Measurements from ENCODE around the gene TAGLN2.
A peak's percentile ranks its signal among the peaks of the same experiment; 100 is the strongest.

The TAGLN2 gene

GRCh38 chr1:159927849-159928431 is 2.6 kb upstream of the TAGLN2 start:
- H3K4me1 ChIP-seq (ENCODE audit: control insufficient read depth, insufficient read depth, low read length, poor library complexity, severe bottlenecking) = peaks cover 9% of the 10 kb centered on the region
- no peak overlapping the region for H3K27ac ChIP-seq (ENCODE audit: low read depth, low read length, severe bottlenecking)
- WGBS, 2 experiments (ENCODE audit: insufficient coverage in 2 of 2) = 80 to 83% methylated on average over 11 of the region's 13 CpGs
- H3K4me3 ChIP-seq (ENCODE audit: extremely low read depth, insufficient read depth, low read length, poor library complexity, severe bottlenecking) = no peak overlapping the region
- peaks cover 2% of the 10 kb centered on the region for H3K36me3 ChIP-seq (ENCODE audit: control insufficient read depth, insufficient read depth, low read length)
- H3K9me3 ChIP-seq (ENCODE audit: control insufficient read depth, low read length) = no peaks in the 10 kb centered on the region

GRCh38 chr1:159927211-159927848 is 2.0 kb upstream of the TAGLN2 start:
- 89 to 91% methylated on average over 16 of the region's 16 CpGs for WGBS, 2 experiments (ENCODE audit: insufficient coverage in 2 of 2)
- Histone ChIP-seq H3K9me3 (ENCODE audit: control insufficient read depth, low read length) (no peaks in the 10 kb centered on the region), H3K36me3 (ENCODE audit: control insufficient read depth, insufficient read depth, low read length) (peaks cover 8% of the 10 kb centered on the region), H3K4me1 (ENCODE audit: control insufficient read depth, insufficient read depth, low read length, poor library complexity, severe bottlenecking) (peaks cover 15% of the 10 kb centered on the region), H3K27ac (ENCODE audit: low read depth, low read length, severe bottlenecking) (no peak overlapping the region), H3K4me3 (ENCODE audit: extremely low read depth, insufficient read depth, low read length, poor library complexity, severe bottlenecking) (no peak overlapping the region)

GRCh38 chr1:159925719-159926078 is 392 bp upstream of the TAGLN2 start:
- Histone ChIP-seq H3K27ac (ENCODE audit: low read depth, low read length, severe bottlenecking) (peak overlapping the region; percentile 98), H3K9me3 (ENCODE audit: control insufficient read depth, low read length) (no peaks in the 10 kb centered on the region), H3K36me3 (ENCODE audit: control insufficient read depth, insufficient read depth, low read length) (peaks cover 23% of the 10 kb centered on the region), H3K4me3 (ENCODE audit: extremely low read depth, insufficient read depth, low read length, poor library complexity, severe bottlenecking) (peak overlapping the region; percentile 76), H3K4me1 (ENCODE audit: control insufficient read depth, insufficient read depth, low read length, poor library complexity, severe bottlenecking) (peaks cover 28% of the 10 kb centered on the region)
- WGBS, 2 experiments (ENCODE audit: insufficient coverage in 2 of 2) = 7 to 16% methylated on average over 6 to 7 of the region's 7 CpGs

GRCh38 chr1:159924025-159924790 is 1.1 kb downstream of the TAGLN2 start:
- H3K4me3 ChIP-seq (ENCODE audit: extremely low read depth, insufficient read depth, low read length, poor library complexity, severe bottlenecking) = peak overlapping the region; percentile 76
- H3K36me3 ChIP-seq (ENCODE audit: control insufficient read depth, insufficient read depth, low read length) = peaks cover 38% of the 10 kb centered on the region
- H3K27ac ChIP-seq (ENCODE audit: low read depth, low read length, severe bottlenecking) = peak overlapping the region; percentile 98
- H3K9me3 ChIP-seq (ENCODE audit: control insufficient read depth, low read length) = no peaks in the 10 kb centered on the region
- peaks cover 39% of the 10 kb centered on the region for H3K4me1 ChIP-seq (ENCODE audit: control insufficient read depth, insufficient read depth, low read length, poor library complexity, severe bottlenecking)
- WGBS, 2 experiments (ENCODE audit: insufficient coverage in 2 of 2) = 5 to 8% methylated on average over 17 to 25 of the region's 31 CpGs

GRCh38 chr1:159923203-159924024 is 1.9 kb downstream of the TAGLN2 start:
- Histone ChIP-seq H3K36me3 (ENCODE audit: control insufficient read depth, insufficient read depth, low read length) (peaks cover 46% of the 10 kb centered on the region), H3K4me3 (ENCODE audit: extremely low read depth, insufficient read depth, low read length, poor library complexity, severe bottlenecking) (peak overlapping the region; percentile 76), H3K4me1 (ENCODE audit: control insufficient read depth, insufficient read depth, low read length, poor library complexity, severe bottlenecking) (peaks cover 46% of the 10 kb centered on the region), H3K27ac (ENCODE audit: low read depth, low read length, severe bottlenecking) (peak overlapping the region; percentile 98), H3K9me3 (ENCODE audit: control insufficient read depth, low read length) (no peaks in the 10 kb centered on the region)
- WGBS, 2 experiments (ENCODE audit: insufficient coverage in 2 of 2) = 20 to 21% methylated on average over 12 to 13 of the region's 20 CpGs

GRCh38 chr1:159922511-159923202 is 2.6 kb downstream of the TAGLN2 start:
- Histone ChIP-seq H3K9me3 (ENCODE audit: control insufficient read depth, low read length) (no peaks in the 10 kb centered on the region), H3K4me1 (ENCODE audit: control insufficient read depth, insufficient read depth, low read length, poor library complexity, severe bottlenecking) (peaks cover 53% of the 10 kb centered on the region), H3K27ac (ENCODE audit: low read depth, low read length, severe bottlenecking) (peak overlapping the region; percentile 98), H3K36me3 (ENCODE audit: control insufficient read depth, insufficient read depth, low read length) (peaks cover 52% of the 10 kb centered on the region), H3K4me3 (ENCODE audit: extremely low read depth, insufficient read depth, low read length, poor library complexity, severe bottlenecking) (peak overlapping the region; percentile 76)
- 79 to 81% methylated on average over 4 to 7 of the region's 8 CpGs for WGBS, 2 experiments (ENCODE audit: insufficient coverage in 2 of 2)

- Histone ChIP-seq H3K36me3 (ENCODE audit: control insufficient read depth, insufficient read depth, low read length) (peaks cover 57% of the 10 kb centered on the region), H3K27ac (ENCODE audit: low read depth, low read length, severe bottlenecking) (no peak overlapping the region), H3K4me1 (ENCODE audit: control insufficient read depth, insufficient read depth, low read length, poor library complexity, severe bottlenecking) (peaks cover 61% of the 10 kb centered on the region), H3K9me3 (ENCODE audit: control insufficient read depth, low read length) (no peaks in the 10 kb centered on the region), H3K4me3 (ENCODE audit: extremely low read depth, insufficient read depth, low read length, poor library complexity, severe bottlenecking) (peak overlapping the region; percentile 76)
- 82 to 88% methylated on average over 8 to 16 of the region's 18 CpGs for WGBS, 2 experiments (ENCODE audit: insufficient coverage in 2 of 2)
Observed at GRCh38 chr1:159921700-159922504, 3.4 kb downstream of the TAGLN2 start.

GRCh38 chr1:159921251-159921650 is 4.1 kb downstream of the TAGLN2 start:
- no peak overlapping the region for H3K4me3 ChIP-seq (ENCODE audit: extremely low read depth, insufficient read depth, low read length, poor library complexity, severe bottlenecking)
- no peaks in the 10 kb centered on the region for H3K9me3 ChIP-seq (ENCODE audit: control insufficient read depth, low read length)
- H3K27ac ChIP-seq (ENCODE audit: low read depth, low read length, severe bottlenecking) = no peak overlapping the region
- H3K36me3 ChIP-seq (ENCODE audit: control insufficient read depth, insufficient read depth, low read length) = peaks cover 57% of the 10 kb centered on the region
- 71% methylated on average over 1 of the region's 1 CpG; no CpG with 5 or more reads in 1 of the 2 experiments for WGBS, 2 experiments (ENCODE audit: insufficient coverage in 2 of 2)
- peaks cover 65% of the 10 kb centered on the region for H3K4me1 ChIP-seq (ENCODE audit: control insufficient read depth, insufficient read depth, low read length, poor library complexity, severe bottlenecking)

GRCh38 chr1:159920651-159921050 is 4.7 kb downstream of the TAGLN2 start:
- 100% methylated on average over 1 of the region's 1 CpG; no CpG with 5 or more reads in 1 of the 2 experiments for WGBS, 2 experiments (ENCODE audit: insufficient coverage in 2 of 2)
- Histone ChIP-seq H3K27ac (ENCODE audit: low read depth, low read length, severe bottlenecking) (no peak overlapping the region), H3K9me3 (ENCODE audit: control insufficient read depth, low read length) (no peaks in the 10 kb centered on the region), H3K4me1 (ENCODE audit: control insufficient read depth, insufficient read depth, low read length, poor library complexity, severe bottlenecking) (peaks cover 66% of the 10 kb centered on the region), H3K36me3 (ENCODE audit: control insufficient read depth, insufficient read depth, low read length) (peaks cover 57% of the 10 kb centered on the region), H3K4me3 (ENCODE audit: extremely low read depth, insufficient read depth, low read length, poor library complexity, severe bottlenecking) (no peak overlapping the region)
